Ishikawa (cell line): Measurements from ENCODE around the gene ZNF280D.

ENCODE experiments used
- CEBPB ChIP-seq: IDR thresholded peaks from 2 replicates; pipeline ENCODE4 v1.6.1; 2012
- CREB1 ChIP-seq: IDR thresholded peaks from 2 replicates; pipeline ENCODE4 v1.6.1; 2012; ENCODE audit warnings: low read depth
- EGR1 ChIP-seq: IDR thresholded peaks from 2 replicates; pipeline ENCODE4 v1.6.1; 2012
- FOXM1 ChIP-seq: IDR thresholded peaks from 2 replicates; pipeline ENCODE4 v1.6.1; 2012; ENCODE audit warnings: low read depth, borderline replicate concordance
- RAD21 ChIP-seq: IDR thresholded peaks from 2 replicates; pipeline ENCODE4 v1.6.1; 2012; ENCODE audit warnings: low read depth
- TAF1 ChIP-seq: IDR thresholded peaks from 2 replicates; pipeline ENCODE4 v1.6.1; 2012; ENCODE audit warnings: low read depth, mild to moderate bottlenecking
- TCF12 ChIP-seq: IDR thresholded peaks from 2 replicates; pipeline ENCODE4 v1.6.1; 2012; ENCODE audit warnings: low read depth
- TEAD4 ChIP-seq: IDR thresholded peaks from 2 replicates; pipeline ENCODE4 v1.6.1; 2012
- YY1 ChIP-seq: IDR thresholded peaks from 2 replicates; pipeline ENCODE4 v1.6.1; 2012; ENCODE audit warnings: low read depth
- TF ChIP-seq, protein P1 (sequence below): IDR thresholded peaks from 2 replicates; pipeline ENCODE4 v1.6.1; 2012
- TF ChIP-seq, protein P2 (sequence below): IDR thresholded peaks from 2 replicates; pipeline ENCODE4 v1.6.1; 2012; ENCODE audit warnings: low read depth, mild to moderate bottlenecking
- TF ChIP-seq, protein P3 (sequence below): IDR thresholded peaks from 2 replicates; pipeline ENCODE4 v1.6.1; 2012

DNA sequence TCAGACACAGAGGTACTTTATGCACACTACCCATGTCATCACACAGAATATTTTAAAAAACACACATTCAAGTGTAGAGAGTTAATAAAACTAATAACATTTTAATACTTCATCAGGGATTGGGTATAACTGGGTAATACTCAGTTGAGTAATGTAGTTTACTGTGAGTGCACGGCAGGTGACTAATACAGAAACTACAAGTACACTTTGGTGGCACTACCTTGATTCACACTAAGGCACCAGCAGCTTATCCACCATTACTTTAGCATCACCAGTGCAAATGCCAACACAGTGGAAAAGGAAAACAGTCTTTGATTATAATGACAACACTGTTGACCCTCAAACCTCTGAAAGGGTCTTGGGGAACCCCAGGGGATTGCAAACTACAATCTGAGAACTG lies 33.6 kb downstream of the ZNF280D start:
- TF ChIP-seq CEBPB: no peak
- no peak for TF ChIP-seq CREB1
- TF ChIP-seq, protein P1, sequence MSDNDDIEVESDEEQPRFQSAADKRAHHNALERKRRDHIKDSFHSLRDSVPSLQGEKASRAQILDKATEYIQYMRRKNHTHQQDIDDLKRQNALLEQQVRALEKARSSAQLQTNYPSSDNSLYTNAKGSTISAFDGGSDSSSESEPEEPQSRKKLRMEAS: no peak
- TF ChIP-seq TAF1: no peak
- no peak for TF ChIP-seq TEAD4
- no peak for TF ChIP-seq FOXM1
- TF ChIP-seq, protein P2, sequence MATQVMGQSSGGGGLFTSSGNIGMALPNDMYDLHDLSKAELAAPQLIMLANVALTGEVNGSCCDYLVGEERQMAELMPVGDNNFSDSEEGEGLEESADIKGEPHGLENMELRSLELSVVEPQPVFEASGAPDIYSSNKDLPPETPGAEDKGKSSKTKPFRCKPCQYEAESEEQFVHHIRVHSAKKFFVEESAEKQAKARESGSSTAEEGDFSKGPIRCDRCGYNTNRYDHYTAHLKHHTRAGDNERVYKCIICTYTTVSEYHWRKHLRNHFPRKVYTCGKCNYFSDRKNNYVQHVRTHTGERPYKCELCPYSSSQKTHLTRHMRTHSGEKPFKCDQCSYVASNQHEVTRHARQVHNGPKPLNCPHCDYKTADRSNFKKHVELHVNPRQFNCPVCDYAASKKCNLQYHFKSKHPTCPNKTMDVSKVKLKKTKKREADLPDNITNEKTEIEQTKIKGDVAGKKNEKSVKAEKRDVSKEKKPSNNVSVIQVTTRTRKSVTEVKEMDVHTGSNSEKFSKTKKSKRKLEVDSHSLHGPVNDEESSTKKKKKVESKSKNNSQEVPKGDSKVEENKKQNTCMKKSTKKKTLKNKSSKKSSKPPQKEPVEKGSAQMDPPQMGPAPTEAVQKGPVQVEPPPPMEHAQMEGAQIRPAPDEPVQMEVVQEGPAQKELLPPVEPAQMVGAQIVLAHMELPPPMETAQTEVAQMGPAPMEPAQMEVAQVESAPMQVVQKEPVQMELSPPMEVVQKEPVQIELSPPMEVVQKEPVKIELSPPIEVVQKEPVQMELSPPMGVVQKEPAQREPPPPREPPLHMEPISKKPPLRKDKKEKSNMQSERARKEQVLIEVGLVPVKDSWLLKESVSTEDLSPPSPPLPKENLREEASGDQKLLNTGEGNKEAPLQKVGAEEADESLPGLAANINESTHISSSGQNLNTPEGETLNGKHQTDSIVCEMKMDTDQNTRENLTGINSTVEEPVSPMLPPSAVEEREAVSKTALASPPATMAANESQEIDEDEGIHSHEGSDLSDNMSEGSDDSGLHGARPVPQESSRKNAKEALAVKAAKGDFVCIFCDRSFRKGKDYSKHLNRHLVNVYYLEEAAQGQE: no peak
- no peak for TF ChIP-seq TCF12
- TF ChIP-seq RAD21: no peak
- no peak for TF ChIP-seq EGR1
- TF ChIP-seq, protein P3, sequence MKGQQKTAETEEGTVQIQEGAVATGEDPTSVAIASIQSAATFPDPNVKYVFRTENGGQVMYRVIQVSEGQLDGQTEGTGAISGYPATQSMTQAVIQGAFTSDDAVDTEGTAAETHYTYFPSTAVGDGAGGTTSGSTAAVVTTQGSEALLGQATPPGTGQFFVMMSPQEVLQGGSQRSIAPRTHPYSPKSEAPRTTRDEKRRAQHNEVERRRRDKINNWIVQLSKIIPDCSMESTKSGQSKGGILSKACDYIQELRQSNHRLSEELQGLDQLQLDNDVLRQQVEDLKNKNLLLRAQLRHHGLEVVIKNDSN: no peak
- no peak for TF ChIP-seq YY1
